HS-5 (cell line): ENCODE results near the gene SFT2D1.
"Not testable (repeated sequence)": the region's sequence is repeated elsewhere in the genome, so short reads cannot be mapped to it uniquely, and the experiment has no call there.

ENCODE experiments used
- DNase-seq: peaks from one replicate; pipeline ENCODE4 v3.0.0-alpha.2; 2012; ENCODE audit warnings: low read depth

Gene SFT2D1

DNA sequence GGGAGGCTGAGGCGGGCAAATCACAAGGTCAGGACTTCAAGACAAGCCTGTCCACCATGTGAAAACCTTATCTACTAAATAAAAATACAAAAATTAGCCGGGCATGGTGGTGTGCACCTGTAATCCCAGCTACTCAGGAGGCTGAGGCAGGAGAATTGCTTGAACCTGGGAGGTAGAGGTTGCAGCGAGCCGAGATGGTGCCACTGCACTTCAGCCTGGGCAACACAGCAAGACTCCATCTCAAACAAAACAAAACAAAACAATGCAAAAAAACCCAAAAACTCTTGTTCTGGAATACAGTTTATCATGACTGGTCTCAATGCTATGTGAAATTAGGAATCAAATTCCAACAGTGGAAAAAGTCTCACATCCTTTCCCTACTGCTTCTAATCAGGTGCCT, 20.1 kb upstream of the SFT2D1 start:
- not testable (repeated sequence) for DNase-seq

DNA sequence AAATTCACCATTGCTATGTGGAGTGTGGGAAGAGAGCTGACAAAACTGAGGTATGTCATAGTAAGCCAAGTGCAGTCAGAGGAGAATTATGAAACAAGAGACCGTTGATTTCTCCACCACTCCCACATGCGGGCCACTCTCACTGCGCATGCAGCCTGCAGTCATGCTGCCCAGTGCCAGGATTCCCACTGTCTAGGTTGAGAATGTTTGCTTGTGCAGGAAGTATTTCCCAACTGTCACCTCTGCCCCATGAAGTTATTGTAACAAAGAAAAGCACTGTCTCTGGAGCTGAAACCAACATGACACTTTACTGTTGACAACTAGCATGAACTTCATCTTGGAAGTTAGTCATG, 18.7 kb upstream of the SFT2D1 start:
- no peak for DNase-seq

DNA sequence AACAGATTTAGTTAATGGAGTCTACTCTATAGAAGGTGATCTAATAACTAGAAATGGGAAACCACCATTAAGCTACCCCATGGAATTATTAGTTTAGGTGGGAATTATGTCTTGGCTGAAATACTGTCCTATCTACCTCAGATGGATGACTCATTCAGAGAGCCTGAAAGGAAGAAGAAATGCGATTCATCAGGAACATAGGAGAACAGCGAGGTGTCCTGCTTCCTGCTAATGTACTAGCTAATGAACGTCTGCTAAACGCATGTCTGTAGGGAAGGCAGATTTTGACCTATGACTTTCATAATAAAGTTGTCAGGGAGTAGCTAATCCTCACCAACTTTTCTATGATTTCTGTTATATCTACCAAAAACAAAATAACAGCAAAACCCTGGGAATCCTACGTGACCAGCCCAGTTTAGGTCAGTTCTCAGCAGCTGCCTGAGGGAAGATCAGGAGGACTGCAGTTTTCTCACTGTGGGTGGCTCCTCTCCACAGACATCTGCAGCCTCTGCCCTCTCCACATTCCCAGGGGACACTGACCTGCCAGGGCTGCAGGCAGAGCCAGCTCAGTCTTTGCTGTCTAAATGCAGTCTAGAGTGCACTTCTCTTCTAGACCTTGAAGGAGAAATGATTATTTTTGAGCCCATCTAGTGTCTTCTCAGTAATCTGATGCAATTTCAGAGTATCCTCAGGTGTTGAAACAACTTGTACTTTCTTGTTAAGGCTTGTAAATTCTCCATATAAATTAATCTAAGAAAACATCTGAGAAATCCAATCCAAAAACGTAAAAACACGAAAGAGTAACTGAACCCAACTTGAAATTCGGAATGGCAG, 18.1 kb upstream of the SFT2D1 start:
- DNase-seq = no peak

DNA sequence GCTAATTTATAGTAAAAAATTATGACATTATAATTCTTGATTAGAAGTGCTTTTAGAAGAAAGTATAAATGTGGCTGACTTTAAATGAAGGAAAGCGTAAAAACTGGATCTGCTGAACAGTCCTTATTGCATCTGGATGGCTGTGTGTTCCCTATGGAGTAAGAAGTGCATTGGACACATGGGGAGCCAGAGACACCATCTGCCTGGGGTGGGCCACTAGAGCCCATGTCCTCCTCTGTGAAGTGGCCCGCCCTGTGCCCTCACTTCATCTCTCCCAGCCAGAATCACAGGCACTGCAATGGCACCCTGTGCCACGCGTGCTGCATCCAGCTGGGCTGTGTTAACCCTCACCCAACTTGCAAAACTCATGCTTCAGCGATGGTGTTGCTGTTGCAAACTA, 13.2 kb upstream of the SFT2D1 start:
- no peak for DNase-seq

DNA sequence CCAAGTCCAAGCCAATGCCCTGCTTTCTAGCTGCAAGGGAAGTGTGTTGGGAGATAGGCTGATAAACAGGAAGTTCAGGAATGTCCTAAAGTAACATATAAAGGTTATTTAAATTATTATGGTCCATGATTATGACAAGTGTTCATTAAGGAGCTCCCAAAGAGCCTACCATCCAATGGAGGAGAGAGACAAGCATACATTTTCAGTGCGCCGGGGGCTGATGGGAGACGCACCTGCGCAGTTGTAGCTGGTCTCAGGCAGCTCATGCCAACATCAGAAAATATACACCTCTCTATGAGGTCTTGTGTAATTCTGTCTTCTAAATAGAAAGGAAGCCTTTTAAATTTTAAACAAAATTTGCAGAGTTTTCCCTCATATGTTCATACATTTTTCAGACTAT, 12.6 kb upstream of the SFT2D1 start:
- no peak for DNase-seq

DNA sequence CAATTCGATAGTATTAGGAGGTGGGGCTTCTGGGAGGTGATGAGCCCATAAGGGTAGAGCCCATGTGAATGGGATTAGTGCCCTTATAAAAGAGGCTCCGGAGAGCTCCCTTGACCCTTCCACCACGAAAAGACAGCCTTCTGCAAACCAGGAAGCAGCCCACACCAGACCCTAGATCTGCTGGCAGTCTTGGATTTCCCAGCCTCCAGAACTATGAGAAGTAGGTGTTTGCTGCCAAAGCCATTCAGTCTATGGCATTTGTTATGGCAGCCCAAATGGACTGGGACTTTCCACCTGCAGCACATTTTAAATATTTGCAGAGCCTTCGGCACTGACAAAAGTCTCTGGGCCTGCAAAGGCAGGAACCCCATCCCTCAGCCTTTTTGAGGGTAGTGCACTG, 11.8 kb upstream of the SFT2D1 start:
- no peak for DNase-seq

DNA sequence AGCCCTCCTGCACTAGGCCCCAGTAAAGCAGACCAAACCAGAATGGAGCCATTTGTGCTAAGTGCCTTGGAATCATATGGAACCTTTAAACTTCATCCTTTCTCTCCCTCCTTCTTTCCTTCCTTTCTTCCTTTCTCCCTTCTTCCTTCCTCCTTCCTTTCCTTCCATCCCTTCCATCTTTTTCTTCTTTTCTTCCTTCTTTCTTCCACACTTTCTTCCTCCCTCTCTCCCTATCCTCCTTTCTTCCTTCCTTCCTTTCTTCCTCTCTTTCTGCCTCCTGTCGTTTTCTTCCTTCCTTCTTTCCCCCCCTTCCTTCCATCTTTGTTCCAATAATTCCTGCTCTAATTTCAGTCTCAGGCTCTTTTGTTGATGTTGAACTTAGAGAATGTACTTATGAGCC, 11.2 kb upstream of the SFT2D1 start:
- DNase-seq = no peak

DNA sequence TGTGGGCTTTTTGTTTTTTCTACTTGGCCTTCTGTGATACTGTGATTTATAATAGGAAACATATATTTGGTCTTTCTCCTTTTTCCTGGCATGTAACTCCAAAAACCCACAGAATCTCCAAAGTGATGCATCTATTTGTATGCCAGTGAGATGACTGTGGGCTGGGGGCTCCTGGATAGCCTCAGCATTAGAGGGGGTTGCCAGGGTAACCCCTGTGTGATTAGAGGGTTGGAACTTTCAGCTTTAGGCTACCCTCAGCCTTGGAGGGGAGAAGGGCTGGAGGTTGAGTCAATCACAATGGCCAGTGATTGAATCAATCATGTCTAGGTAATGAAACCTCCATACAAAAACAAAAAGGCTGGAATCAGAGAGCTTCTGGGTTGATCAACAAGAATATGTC, 10.6 kb upstream of the SFT2D1 start:
- no peak for DNase-seq

DNA sequence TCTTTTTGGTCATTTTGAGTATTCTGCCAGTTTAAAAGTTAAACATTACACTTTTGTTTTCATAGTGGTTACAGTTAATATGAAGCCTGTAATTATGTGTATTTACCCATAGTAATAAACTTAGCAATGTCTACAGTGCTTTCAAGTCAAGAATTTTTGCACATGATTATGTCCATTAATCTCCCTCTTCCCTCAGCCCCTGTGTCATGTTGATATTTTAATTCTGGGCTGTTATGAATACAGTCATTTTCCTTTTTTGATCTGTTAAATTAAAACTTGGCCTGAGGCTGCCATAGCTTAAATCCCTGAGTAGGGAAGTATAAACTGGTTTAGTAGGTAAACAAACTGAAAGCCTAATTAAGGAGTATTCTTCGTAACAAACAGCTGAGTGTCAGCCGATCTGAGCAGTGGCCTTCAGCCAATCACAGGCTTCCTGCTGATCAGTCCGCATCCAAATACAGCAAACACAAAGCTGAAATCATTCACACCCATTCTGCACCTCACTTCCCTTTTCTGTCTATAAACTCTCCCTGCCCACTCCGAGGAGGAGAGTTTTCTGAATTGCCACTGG, 9.5 kb upstream of the SFT2D1 start:
- DNase-seq = no peak

DNA sequence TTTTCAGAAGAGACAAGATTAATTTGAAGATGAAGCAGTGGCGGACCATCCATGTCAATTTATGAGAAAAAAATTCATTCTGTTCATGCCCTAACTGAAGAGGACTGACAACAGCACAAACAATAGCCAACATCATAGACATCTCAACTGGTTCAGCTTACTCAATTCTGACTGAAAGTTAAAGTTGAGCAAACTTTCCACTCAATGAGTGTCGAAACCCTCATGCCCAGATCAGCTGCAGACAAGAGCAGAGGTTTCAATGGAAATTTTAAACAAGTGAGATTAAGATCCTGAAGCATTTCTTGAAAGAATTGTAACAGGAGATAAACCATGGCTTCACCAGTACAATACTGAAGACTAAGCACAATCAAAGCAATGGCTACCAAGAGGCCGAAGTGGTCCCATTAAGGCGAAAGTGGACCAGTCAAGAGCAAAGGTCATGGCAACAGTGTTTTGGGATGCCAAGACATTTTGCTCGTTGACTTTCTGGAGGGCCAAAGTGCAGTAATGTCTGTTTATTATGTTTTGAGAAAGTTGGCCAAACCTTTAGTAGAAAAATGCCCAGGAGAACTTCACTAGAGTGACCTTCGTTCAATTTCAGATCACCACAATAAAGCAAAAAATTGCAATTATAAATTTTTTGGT, 6.1 kb upstream of the SFT2D1 start:
- DNase-seq = no peak

DNA sequence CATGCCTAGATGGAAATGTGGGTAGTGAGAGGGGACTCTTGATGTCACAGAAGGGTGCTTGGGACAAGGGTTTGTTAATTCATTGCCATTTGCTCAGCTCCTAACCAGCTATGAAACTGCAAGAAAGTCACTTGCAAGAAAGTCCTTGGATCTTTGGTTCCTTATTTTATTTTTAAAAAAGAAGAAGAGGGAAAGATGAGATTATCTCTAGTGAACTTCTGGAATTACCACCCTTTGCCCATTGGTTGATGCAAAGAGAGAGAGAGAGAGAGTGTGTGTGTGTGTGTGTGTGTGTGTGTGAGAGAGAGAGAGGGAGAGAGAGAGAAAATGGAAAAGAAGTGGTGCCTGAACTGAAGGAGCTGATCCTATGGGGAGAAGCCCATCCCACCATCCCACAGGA, 4.6 kb upstream of the SFT2D1 start:
- no peak for DNase-seq

DNA sequence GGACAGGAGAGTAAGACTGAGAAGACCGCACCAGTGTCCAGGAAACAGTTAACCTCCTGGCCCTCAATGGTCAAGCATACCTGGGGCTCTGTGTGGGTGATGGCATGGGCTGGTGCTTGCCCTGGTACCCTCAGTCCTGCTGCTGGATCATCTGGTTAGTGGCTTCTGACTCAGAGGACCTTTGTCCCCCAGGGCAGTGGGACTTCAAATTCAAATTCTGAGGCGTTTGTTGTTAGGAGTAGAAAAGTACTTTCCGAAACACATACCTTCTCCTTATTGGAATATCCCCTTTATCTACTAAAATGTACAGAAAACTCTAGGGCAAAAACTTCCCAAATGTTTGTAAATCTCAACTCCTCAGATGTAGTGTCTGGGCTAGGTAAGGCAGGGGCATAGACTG, 4.1 kb upstream of the SFT2D1 start:
- DNase-seq = no peak

DNA sequence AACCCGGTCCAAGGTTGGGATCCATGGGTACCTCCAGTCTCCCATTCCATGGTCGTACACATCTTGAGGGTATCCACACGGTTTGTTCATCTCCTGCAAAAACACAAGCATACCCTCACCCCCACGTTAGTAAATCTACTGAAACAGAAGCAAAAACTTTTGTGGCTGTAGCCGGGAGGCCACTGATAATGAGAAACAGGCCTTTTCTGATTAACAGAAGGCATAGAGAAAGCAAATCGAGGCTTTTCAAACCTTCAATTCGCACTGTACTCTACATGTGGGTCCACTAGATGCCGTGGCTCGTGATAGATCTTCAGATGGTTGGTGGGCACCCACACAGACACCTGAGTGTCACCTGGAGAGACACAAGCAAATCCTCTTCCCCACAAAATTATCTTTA, 3.3 kb upstream of the SFT2D1 start:
- not testable (repeated sequence) for DNase-seq

DNA sequence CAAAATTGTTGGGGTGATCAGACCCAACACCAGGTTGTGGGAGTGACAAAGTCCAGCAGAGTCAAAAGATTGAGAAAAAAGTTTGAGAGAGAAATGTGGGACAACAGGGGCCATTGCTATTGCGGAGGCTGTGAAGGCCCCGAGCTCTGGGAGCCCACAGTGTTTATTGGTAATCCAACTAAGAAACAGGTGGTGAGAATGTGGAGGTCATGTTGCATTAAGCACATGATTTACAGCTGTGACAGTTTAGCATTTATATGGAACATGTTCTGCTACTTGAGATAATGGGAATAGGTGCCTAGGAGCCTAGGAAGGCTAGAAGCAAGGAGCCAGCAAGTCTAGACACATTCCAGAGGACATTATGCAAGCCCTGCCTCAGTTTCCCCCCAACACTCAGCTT, 2.6 kb upstream of the SFT2D1 start:
- DNase-seq = not testable (repeated sequence)

DNA sequence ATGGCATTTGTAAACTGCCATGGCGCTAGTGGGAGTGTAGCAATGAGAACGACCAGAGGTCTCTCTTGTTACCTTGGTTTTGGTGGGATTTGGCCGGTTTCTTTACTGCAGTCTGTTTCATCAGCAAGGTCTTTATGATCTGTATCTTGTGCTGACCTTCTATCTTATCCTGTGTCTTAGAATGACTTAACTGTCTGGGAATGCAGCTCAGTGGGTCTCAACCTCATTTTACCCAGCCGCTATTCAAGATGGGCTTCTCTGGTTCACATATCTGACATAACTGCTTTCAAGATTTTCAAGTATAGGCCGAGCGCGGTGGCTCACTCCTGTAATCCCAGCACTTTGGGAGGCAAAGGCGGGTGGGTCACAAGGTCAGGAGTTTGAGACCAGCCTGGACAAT, 1.9 kb upstream of the SFT2D1 start:
- no peak for DNase-seq

DNA sequence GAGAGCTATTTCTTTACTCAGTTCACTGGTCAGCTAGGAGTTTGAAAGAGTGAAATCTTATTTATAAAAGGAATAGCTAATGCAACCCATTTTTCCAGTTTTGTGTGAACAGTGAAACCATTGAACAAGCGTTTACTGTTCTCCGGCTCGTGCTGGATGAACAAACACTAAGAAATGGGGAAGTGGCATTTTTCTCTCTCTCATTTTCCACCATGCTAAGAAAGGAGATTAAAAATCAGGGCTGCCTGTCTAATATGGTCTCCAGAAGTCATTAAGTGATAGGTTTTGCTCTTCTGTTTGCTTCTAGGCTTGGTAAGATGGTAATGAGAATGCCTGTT, 774 bp upstream of the SFT2D1 start:
- DNase-seq = no peak

DNA sequence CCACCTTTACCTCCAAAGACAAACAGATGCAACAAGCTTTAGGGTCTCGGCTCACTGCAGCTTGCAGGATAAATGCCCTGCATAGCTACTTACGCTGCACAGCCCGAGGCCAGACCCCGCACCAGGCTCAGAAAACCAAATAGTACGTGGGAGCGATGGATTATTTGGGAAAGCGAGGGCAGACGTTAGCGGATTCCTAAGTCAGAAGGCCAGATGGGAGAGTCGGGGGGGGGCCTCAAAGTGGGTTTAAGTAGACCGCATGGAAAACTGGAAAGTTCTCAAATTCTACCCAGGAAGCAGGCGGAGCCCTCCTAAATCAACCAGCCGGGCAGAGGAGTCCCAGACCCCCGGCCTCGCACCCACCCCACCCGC, 382 bp downstream of the SFT2D1 start:
- DNase-seq = no peak

DNA sequence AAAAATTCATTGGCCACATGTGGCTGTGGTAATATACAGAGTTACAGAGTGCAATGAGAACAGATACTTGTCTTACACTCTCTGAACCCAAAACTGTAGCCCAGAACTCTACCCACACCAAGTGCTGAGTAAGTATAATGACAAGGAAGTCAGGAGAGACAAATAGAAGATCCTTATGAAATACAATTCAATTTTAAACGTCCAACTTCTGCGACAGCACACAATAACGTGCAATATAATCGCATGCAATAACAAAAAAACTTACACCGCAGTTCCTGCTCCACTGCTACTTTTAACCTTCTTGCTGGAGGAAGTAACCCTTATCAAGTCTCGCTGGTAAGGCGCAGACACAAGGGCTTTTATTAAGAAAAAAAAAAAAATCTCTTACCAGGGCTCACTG, 881 bp downstream of the SFT2D1 start:
- DNase-seq = no peak

DNA sequence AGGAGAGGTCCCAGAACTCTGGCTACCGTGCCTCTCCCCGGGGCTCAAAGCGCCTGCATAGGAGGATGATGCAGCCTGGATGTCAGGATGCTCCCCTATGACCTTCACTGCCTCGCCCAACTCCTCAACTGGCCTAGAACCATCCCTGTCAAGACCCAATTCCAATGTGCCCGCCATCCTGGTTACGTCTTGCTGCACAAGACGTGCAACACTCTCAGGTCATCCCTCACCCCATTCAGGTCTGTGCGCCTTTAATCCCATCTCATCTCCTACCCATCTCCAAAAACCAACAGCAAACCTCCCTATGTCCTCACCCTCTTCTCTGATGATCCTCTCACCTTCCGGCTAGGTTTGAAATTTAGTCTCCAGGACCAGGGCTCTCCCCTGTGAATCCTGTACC, 3.5 kb downstream of the SFT2D1 start:
- no peak for DNase-seq

DNA sequence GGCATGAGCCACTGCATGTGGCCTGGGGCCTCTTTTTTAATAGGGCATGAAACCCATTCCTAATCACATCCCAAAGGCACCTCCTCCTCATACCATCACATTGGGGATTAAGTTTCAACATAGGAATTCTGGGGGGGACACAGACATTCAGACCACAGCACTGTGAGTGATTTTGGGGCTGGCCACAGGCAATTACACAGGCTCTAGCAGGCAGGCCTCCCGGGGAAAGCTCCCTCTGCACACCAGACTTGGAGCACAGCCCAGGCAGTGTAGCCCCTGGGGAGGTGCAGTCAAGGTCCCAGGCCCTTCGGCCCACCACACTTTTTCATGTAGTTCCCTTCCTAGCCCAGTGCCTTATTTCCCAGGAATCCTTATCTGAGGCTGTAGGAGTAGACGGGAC, 5.5 kb downstream of the SFT2D1 start:
- DNase-seq = no peak

DNA sequence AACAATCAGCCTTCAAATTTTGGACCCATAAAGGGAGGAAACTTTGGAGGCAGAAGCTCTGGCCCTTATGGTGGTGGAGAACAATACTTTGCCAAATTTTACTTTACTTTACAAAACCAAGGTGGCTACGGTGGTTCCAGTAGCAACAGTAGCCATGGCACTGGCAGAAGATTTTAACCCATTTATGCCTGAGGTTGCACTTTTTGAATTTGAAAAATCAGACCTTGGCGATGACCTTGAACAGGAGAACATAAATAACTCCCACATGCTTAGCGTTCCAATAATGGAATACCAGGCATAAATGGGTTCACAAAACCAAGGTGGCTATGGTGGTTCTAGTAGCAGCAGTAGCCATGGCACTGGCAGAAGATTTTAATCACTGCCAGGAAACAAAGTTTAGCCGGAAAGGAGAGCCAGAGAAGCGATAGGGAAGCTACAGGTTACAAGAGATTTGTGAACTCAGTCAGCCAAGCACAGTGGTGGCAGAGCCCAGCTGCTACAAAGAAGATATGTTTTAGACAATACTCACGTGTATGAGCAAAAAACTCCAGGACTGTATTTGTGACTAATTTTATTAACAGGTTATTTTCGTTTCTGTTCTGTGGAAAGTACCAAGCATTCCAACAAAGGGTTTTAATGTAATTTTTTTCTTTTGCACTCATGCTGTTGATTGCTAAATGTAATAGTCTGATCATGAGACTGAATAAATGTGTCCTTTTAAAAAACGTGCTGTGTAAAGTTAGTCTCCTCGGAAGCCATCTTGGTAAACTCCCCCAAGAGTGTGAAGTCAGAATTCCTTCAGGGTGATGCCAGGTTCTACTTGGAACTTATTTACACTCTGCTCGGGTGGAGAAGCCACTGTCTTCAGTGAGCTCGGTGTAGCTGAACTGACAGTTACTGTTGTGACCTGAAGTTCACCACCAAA, 6.7 kb downstream of the SFT2D1 start:
- no peak for DNase-seq

DNA sequence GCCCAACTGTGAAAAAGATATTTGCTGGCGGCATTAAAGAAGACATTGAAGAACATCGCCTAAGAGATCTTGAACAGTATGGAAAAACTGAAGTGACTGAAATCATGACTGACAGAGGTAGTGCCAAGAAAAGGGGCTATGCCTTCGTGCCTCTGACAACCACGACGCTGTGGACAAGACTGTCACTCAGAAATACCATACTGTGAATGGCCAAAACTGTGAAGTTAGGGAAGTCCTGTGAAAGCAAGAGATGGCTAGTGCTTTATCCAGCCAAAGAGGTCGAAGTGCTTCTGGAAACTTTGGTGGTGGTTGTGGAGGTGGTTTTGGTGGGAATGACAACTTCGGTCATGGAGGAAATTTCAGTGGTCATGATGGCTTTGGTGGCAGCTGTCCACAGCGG, 7.5 kb downstream of the SFT2D1 start:
- DNase-seq = no peak
